ENCODE results near the gene PCDHAC2.
A peak's percentile ranks its signal among the peaks of the same experiment; 100 is the strongest.

Gene PCDHAC2

GRCh38 chr5:140966293-140967225 is at the start of gene PCDHAC2:
TSS of gene PCDHAC2 (plus strand) at chr5:140966476. CDS start at chr5:140966767, 291 bp downstream.
- DNase-seq = peak; percentile 16

GRCh38 chr5:140923601-140924000 is 42.7 kb upstream of the PCDHAC2 start:
- DNase-seq = no peak

- DNase-seq = peak; percentile 81
Observed at GRCh38 chr5:140925806-140926442, 40.4 kb upstream of the PCDHAC2 start, which contains the start of gene PCDHAC1. TSS of gene PCDHAC1 (plus strand) at chr5:140926299. CDS start at chr5:140926893, 594 bp downstream.

- DNase-seq = peak; percentile 81
Observed at GRCh38 chr5:140926443-140927227, 39.6 kb upstream of the PCDHAC2 start.

GRCh38 chr5:140927228-140927573 is 39.1 kb upstream of the PCDHAC2 start:
- no peak for DNase-seq

- no peak for DNase-seq
Observed at GRCh38 chr5:140934964-140935606, 31.2 kb upstream of the PCDHAC2 start.

- no peak for DNase-seq
Observed at GRCh38 chr5:140946578-140946977, 19.7 kb upstream of the PCDHAC2 start.

- no peak for DNase-seq
Observed at GRCh38 chr5:140951636-140952035, 14.6 kb upstream of the PCDHAC2 start.

GRCh38 chr5:140953234-140953633 is 13.0 kb upstream of the PCDHAC2 start:
- DNase-seq = no peak

GRCh38 chr5:140962190-140962589 is 4.1 kb upstream of the PCDHAC2 start:
- DNase-seq = no peak

GRCh38 chr5:140964356-140964755 is 1.9 kb upstream of the PCDHAC2 start:
- DNase-seq = no peak

GRCh38 chr5:140965905-140966292 is 377 bp upstream of the PCDHAC2 start:
- DNase-seq = peak; percentile 24

- DNase-seq = no peak
Observed at GRCh38 chr5:140967226-140967893, 1.1 kb downstream of the PCDHAC2 start.

- no peak for DNase-seq
Observed at GRCh38 chr5:140969880-140970279, 3.6 kb downstream of the PCDHAC2 start.

GRCh38 chr5:140973550-140973949 is 7.3 kb downstream of the PCDHAC2 start:
- DNase-seq = no peak

- no peak for DNase-seq
Observed at GRCh38 chr5:140977003-140977402, 10.7 kb downstream of the PCDHAC2 start.

- no peak for DNase-seq
Observed at GRCh38 chr5:140978260-140978659, 12.0 kb downstream of the PCDHAC2 start.

- DNase-seq = no peak
Observed at GRCh38 chr5:140978983-140979382, 12.7 kb downstream of the PCDHAC2 start.

- DNase-seq = no peak
Observed at GRCh38 chr5:140982083-140982716, 15.9 kb downstream of the PCDHAC2 start.

GRCh38 chr5:140986117-140986521 is 19.8 kb downstream of the PCDHAC2 start:
- no peak for DNase-seq

- DNase-seq = peak; percentile 4
Observed at GRCh38 chr5:140988100-140988499, 21.8 kb downstream of the PCDHAC2 start.

- no peak for DNase-seq
Observed at GRCh38 chr5:140988608-140989007, 22.3 kb downstream of the PCDHAC2 start.
